Transverse colon (tissue), 4 donors: ENCODE measurements around the gene ROR1. TPM values are rescaled to one million over a fixed set of nuclear protein-coding genes. Genes with fewer than 3 reads are reported as not detected.

Experiments used
- DNase-seq: peaks from one replicate; pipeline ENCODE4 v3.0.0-alpha.2; 2019
- H3K27ac ChIP-seq, 4 donors: fragments of 200-600 bp; sonication (generic); 2 replicates each; pipeline ENCODE4 v1.5.1; 2016 to 2018; ENCODE audit warnings: inconsistent platforms in 4 of 4
- H3K27me3 ChIP-seq: fragments of 200-600 bp; sonication (generic); 2 replicates; pipeline ENCODE4 v1.5.1; 2017; ENCODE audit warnings: inconsistent platforms
- H3K36me3 ChIP-seq, 4 donors: fragments of 200-600 bp; sonication (generic); 2 replicates each; pipeline ENCODE4 v1.5.1; 2017 to 2019; ENCODE audit warnings: inconsistent platforms in 4 of 4
- H3K4me1 ChIP-seq, 4 donors: fragments of 200-600 bp; sonication (generic); 2 replicates each; pipeline ENCODE4 v1.5.1; 2017 to 2020; ENCODE audit warnings: inconsistent platforms in 4 of 4
- H3K4me3 ChIP-seq, 4 donors: fragments of 200-600 bp; sonication (generic); 1 replicate in 1 of 4; 2 replicates in 3 of 4; pipeline versions ENCODE4 v1.5.1 to v1.6.1; 2017 to 2019; ENCODE audit warnings: inconsistent platforms in 4 of 4
- H3K9me3 ChIP-seq, 2 donors: fragments of 200-600 bp; sonication (generic); 2 replicates each; pipeline ENCODE4 v1.5.1; 2017 to 2019; ENCODE audit warnings: inconsistent platforms in 2 of 2
- EP300 ChIP-seq: sonication (generic); formaldehyde crosslinking; IDR thresholded peaks from one replicate; pipeline ENCODE4 v1.6.1; 2017; ENCODE audit warnings: antibody characterized with exemption, low read depth
- POLR2A ChIP-seq: fragments of 450-650 bp; IDR thresholded peaks from one replicate; pipeline ENCODE4 v1.6.1; 2016; ENCODE audit warnings: antibody characterized with exemption, mild to moderate bottlenecking, moderate library complexity
- POLR2AphosphoS5 ChIP-seq, 3 donors: sonication (generic); formaldehyde crosslinking; IDR thresholded peaks; one replicate each; pipeline ENCODE4 v1.6.1; 2016; ENCODE audit warnings: antibody characterized with exemption in 3 of 3
- WGBS, 2 donors: methylation state at CpG; one replicate each; pipeline ENCODE4 v1.1.5; 2018; ENCODE audit warnings: low coverage in 1 of 2; 5-methylcytosine and 5-hydroxymethylcytosine counted together
- in situ Hi-C, 4 donors: fragments of 200-750 bp; cut with MboI; loops; one replicate each; pipeline versions ENCODE4 v1.15.0 to v1.15.1; 2017; ENCODE audit warnings: low sequenced_read_pairs in 3 of 4, low pct_ligation_motif_present in 1 of 4, low pct_unique_long_range_greater_than_20kb in 1 of 4
- intact Hi-C: fragments of 100-400 bp; cut with DNase I; formaldehyde crosslinking; loops from one replicate; pipeline ENCODE4 v1.15.1; 2023; ENCODE audit warnings: low total_unique reads
- total RNA-seq, 4 donors: library from RNA; depleted of rRNA; stranded (reverse); fragments of >200 nt; gene quantifications; one replicate each; pipeline ENCODE4 v1.1.0, GENCODE V29; 2016
- TF ChIP-seq, protein P1 (sequence below), 5 experiments: fragments of 200-600 bp in 3 of 5; fragments of 450-650 bp in 2 of 5; sonication (generic) in 3 of 5; IDR thresholded peaks; 1 replicate in 2 of 5; 2 replicates in 3 of 5; pipeline ENCODE4 v1.5.1; 2016 to 2017; ENCODE audit warnings: antibody characterized with exemption in 5 of 5, inconsistent platforms in 3 of 5, mild to moderate bottlenecking in 2 of 5, moderate library complexity in 1 of 5

The ROR1 gene
- total RNA-seq, 4 donors from 2014 or later: 3.0 to 6.7 (median 4.6) TPM

GRCh38 chr1:64209221-64209620 is 435.4 kb downstream of the ROR1 start:
- intact Hi-C loops (no loop called here), in situ Hi-C loops (no loop called here)
- TF ChIP-seq POLR2A (no peak), EP300 (no peak), POLR2AphosphoS5 (IDR thresholded peaks at IDR 0.05) (no peak)
- TF ChIP-seq, protein P1, sequence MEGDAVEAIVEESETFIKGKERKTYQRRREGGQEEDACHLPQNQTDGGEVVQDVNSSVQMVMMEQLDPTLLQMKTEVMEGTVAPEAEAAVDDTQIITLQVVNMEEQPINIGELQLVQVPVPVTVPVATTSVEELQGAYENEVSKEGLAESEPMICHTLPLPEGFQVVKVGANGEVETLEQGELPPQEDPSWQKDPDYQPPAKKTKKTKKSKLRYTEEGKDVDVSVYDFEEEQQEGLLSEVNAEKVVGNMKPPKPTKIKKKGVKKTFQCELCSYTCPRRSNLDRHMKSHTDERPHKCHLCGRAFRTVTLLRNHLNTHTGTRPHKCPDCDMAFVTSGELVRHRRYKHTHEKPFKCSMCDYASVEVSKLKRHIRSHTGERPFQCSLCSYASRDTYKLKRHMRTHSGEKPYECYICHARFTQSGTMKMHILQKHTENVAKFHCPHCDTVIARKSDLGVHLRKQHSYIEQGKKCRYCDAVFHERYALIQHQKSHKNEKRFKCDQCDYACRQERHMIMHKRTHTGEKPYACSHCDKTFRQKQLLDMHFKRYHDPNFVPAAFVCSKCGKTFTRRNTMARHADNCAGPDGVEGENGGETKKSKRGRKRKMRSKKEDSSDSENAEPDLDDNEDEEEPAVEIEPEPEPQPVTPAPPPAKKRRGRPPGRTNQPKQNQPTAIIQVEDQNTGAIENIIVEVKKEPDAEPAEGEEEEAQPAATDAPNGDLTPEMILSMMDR (IDR thresholded peaks at IDR 0.05): no peak
- Histone ChIP-seq H3K36me3 (no peaks in the 10 kb centered on the region), H3K27me3 (peaks cover 4% of the 10 kb centered on the region), H3K27ac (no peak overlapping the region), H3K4me1 (no peaks in the 10 kb centered on the region), H3K4me3 (no peak overlapping the region), H3K9me3 (no peaks in the 10 kb centered on the region)
- 50 to 72% methylated on average over 1 to 2 of the region's 2 CpGs for WGBS, 2 donors
- DNase-seq: no peak

DNA sequence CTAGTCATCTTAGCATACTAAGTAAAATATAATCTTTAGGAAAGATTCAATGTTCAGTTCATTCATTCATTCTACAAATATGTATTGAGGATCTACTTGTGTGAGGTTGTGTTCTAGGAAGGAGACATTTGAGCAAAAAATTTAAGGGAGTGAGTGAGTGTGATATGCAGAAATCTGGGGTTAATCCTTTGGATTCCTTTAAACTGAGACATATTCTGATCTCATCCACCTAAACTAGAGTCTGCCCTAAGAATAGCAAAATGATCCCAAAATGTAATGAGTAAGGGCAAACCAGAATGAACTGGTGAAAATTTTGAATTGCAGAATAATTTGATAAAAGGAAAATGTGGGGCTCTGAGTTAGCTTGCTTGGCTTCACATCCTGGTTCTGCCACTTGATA is 438.2 kb downstream of the ROR1 start:
- Histone ChIP-seq H3K4me1 (no peaks in the 10 kb centered on the region), H3K4me3 (no peak overlapping the region), H3K36me3 (no peaks in the 10 kb centered on the region), H3K27me3 (no peaks in the 10 kb centered on the region), H3K9me3 (no peaks in the 10 kb centered on the region), H3K27ac (no peak overlapping the region)
- in situ Hi-C loops: no loop called here
- no peak for DNase-seq
- intact Hi-C loops: no loop called here
- TF ChIP-seq, protein P1 (IDR thresholded peaks at IDR 0.05): no peak
- TF ChIP-seq POLR2A (no peak), POLR2AphosphoS5 (IDR thresholded peaks at IDR 0.05) (no peak), EP300 (no peak)

DNA sequence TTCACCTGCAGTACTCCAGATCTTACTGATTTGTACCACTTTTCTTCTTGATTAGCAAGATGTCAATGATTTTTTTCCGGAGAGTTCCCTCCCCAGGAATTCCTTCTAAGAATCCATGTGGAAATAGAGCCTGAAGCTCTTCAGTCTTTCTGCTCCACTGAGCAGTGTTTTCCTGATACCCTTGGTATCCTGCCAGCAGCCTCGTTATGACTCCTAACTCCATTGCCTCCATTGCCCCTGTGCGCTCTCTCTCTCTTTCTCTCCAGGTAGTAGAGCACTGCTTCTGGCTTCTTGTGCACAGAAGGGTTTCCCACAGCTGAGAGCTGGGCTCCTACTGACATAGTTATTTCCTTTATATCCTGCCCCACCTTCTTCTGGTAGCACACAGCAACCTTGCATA is 441.8 kb downstream of the ROR1 start:
- intact Hi-C loops (no loop called here), in situ Hi-C loops (no loop called here)
- TF ChIP-seq, protein P1 (IDR thresholded peaks at IDR 0.05): no peak
- TF ChIP-seq POLR2AphosphoS5 (IDR thresholded peaks at IDR 0.05): no peak
- Histone ChIP-seq H3K27ac (no peak overlapping the region), H3K36me3 (no peaks in the 10 kb centered on the region), H3K27me3 (no peaks in the 10 kb centered on the region), H3K9me3 (no peaks in the 10 kb centered on the region), H3K4me1 (no peaks in the 10 kb centered on the region), H3K4me3 (no peak overlapping the region)
- DNase-seq: no peak
- 78% methylated on average over 3 of the region's 3 CpGs; no CpG with 5 or more reads in 1 of the 2 donors for WGBS, 2 donors

DNA sequence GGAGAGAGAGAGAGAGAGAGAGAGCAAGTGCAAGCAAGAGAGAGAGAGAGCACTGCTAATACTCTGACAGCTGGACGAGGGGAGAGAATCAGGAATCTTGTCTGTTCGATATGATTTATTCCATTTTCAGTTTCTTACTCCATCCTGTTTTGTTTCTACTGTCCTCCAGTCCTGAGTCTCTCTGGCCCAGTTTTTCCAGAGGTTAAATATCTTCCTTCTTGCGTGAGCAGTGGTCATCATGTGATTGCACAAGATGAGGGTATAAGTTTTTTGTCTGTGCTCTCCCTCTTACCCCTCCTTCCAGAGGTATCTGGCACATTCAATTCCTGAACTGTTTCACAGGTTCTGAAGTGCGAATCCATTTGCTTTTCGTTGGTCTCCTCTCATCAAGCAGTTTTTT is 446.4 kb downstream of the ROR1 start:
- H3K4me1 ChIP-seq: no peaks in the 10 kb centered on the region
- intact Hi-C loops: no loop called here
- H3K36me3 ChIP-seq: no peaks in the 10 kb centered on the region
- DNase-seq: no peak
- no peaks in the 10 kb centered on the region for H3K9me3 ChIP-seq
- in situ Hi-C loops: no loop called here
- no peak for TF ChIP-seq POLR2A
- no peak for TF ChIP-seq EP300
- no peak for TF ChIP-seq POLR2AphosphoS5 (IDR thresholded peaks at IDR 0.05)
- TF ChIP-seq, protein P1 (IDR thresholded peaks at IDR 0.05): no peak
- H3K27me3 ChIP-seq: no peaks in the 10 kb centered on the region
- H3K4me3 ChIP-seq: no peak overlapping the region
- no peak overlapping the region for H3K27ac ChIP-seq
- WGBS, 2 donors: 74% methylated on average over 5 of the region's 5 CpGs; no CpG with 5 or more reads in 1 of the 2 donors
